Kidney (tissue), 14 donors: ENCODE data around the gene UGT1A9. TPM values are rescaled to one million over a fixed set of nuclear protein-coding genes. Genes with fewer than 3 reads are reported as not detected.
"Not testable (repeated sequence)": the region's sequence is repeated elsewhere in the genome, so short reads cannot be mapped to it uniquely, and the experiment has no call there.

Experiments used
- DNase-seq, 5 donors: peaks; one replicate each; pipeline ENCODE4 v3.0.0-alpha.2; 2013 to 2020
- FAIRE-seq: peaks from 2 replicates; lab custom pipeline; 2012; peaks lifted over from hg19 to GRCh38; lab: Jason Lieb, UNC
- H3K27ac ChIP-seq, 2 donors: one replicate each; pipeline ENCODE4 v1.7.0; 2013; ENCODE audit warnings: low read depth in 2 of 2, low read length in 2 of 2, inconsistent platforms in 1 of 2
- H3K27me3 ChIP-seq: one replicate; pipeline ENCODE4 v1.7.1; 2013; ENCODE audit warnings: low read length, inconsistent platforms; ENCODE audit not compliant: control insufficient read depth, insufficient read depth
- H3K36me3 ChIP-seq, 3 donors: one replicate each; pipeline versions ENCODE4 v1.7.0 to v1.7.1; 2013; ENCODE audit warnings: low read length in 3 of 3, control low read depth in 1 of 3, inconsistent platforms in 1 of 3; ENCODE audit not compliant: insufficient read depth in 3 of 3, control insufficient read depth in 2 of 3
- H3K4me1 ChIP-seq, 3 donors: one replicate each; pipeline versions ENCODE4 v1.7.0 to v1.7.1; 2013; ENCODE audit warnings: low read length in 3 of 3, inconsistent platforms in 1 of 3, low read depth in 1 of 3; ENCODE audit not compliant: control insufficient read depth in 2 of 3, insufficient read depth in 2 of 3
- H3K4me3 ChIP-seq, 3 donors: one replicate each; pipeline versions ENCODE4 v1.7.0 to v1.8.1; 2013; ENCODE audit warnings: low read length in 3 of 3, control low read depth in 1 of 3, inconsistent platforms in 1 of 3
- H3K9ac ChIP-seq, 3 donors: one replicate each; pipeline versions ENCODE4 v1.7.0 to v1.7.1; 2013; ENCODE audit warnings: low read length in 3 of 3, control low read depth in 1 of 3, inconsistent platforms in 1 of 3
- H3K9me3 ChIP-seq, 3 donors: one replicate each; pipeline versions ENCODE4 v1.7.0 to v1.7.1; 2013; ENCODE audit warnings: low read length in 3 of 3, control low read depth in 1 of 3, inconsistent platforms in 1 of 3; ENCODE audit not compliant: control insufficient read depth in 2 of 3, insufficient read depth in 1 of 3
- intact Hi-C: fragments of 100-400 bp; cut with DNase I; formaldehyde crosslinking; loops from one replicate; pipeline ENCODE4 v1.11.1; 2022
- polyA plus RNA-seq: library from polyadenylated mRNA; stranded (reverse); fragments of 350-450 nt; fragmentation: Illumina TruSeq; extraction: RNeasy Lipid Tissue Mini Kit (QIAGEN cat#74804); gene quantifications from one replicate; pipeline ENCODE4 v1.2.3, GENCODE V29; 2014; ENCODE audit warnings: low read depth, low replicate concordance; ENCODE audit not compliant: insufficient read depth
- total RNA-seq: library from RNA; stranded (reverse); fragmentation: NEBNext Ultra II Directional; extraction: Animal tissue kit (Norgen Biotek cat#: 25700); gene quantifications from one replicate; pipeline ENCODE4 v1.2.1, GENCODE V29; 2021
- TF ChIP-seq, protein P1 (sequence below): IDR thresholded peaks from 3 replicates; pipeline ENCODE4 v1.5.1; 2012; ENCODE audit warnings: mild to moderate bottlenecking, moderate library complexity, borderline replicate concordance; ENCODE audit not compliant: insufficient read depth; ENCODE audit errors: extremely low read depth
- donor health status: control.
- donor health status: control.
- donor health status: control.
- donor health status: control.
- donor health status: control.
- donor health status: DM: yes; HTN: yes; CAD: no.
- donor health status: Normal renal cell carcinoma (clear cell type).

UGT1A9 gene
- total and polyA plus RNA-seq, 2 donors from 2014 or later = 1.4 to 414 TPM

GRCh38 chr2:233714121-233714520 lies 42.4 kb downstream of the UGT1A9 start:
- TF ChIP-seq, protein P1, sequence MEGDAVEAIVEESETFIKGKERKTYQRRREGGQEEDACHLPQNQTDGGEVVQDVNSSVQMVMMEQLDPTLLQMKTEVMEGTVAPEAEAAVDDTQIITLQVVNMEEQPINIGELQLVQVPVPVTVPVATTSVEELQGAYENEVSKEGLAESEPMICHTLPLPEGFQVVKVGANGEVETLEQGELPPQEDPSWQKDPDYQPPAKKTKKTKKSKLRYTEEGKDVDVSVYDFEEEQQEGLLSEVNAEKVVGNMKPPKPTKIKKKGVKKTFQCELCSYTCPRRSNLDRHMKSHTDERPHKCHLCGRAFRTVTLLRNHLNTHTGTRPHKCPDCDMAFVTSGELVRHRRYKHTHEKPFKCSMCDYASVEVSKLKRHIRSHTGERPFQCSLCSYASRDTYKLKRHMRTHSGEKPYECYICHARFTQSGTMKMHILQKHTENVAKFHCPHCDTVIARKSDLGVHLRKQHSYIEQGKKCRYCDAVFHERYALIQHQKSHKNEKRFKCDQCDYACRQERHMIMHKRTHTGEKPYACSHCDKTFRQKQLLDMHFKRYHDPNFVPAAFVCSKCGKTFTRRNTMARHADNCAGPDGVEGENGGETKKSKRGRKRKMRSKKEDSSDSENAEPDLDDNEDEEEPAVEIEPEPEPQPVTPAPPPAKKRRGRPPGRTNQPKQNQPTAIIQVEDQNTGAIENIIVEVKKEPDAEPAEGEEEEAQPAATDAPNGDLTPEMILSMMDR = no peak
- H3K27ac ChIP-seq = no peak overlapping the region
- DNase-seq (no peak), FAIRE-seq (no peak)
- H3K9me3 ChIP-seq = no peaks in the 10 kb centered on the region
- no peak overlapping the region for H3K9ac ChIP-seq
- H3K27me3 ChIP-seq = no peaks in the 10 kb centered on the region
- intact Hi-C loops = no loop called here
- no peak overlapping the region for H3K4me3 ChIP-seq
- H3K36me3 ChIP-seq = peaks cover 0 to 9% (median 0%) of the 10 kb centered on the region in 3 donors
- H3K4me1 ChIP-seq = peaks cover 0 to 4% (median 0%) of the 10 kb centered on the region in 3 donors

DNA sequence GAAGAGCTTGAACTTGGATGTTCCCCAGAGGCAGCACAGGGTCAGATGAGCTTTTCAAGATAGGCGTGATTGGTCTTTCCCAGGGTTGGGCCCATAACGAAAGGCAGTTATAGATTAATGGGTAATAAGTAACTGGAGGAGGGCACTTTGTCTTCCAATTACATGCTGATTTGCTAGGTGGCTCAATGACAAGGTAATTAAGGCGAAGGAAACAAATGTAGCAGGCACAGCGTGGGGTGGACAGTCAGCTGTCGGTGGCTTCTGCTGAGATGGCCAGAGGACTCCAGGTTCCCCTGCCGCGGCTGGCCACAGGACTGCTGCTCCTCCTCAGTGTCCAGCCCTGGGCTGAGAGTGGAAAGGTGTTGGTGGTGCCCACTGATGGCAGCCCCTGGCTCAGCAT lies 46.9 kb downstream of the UGT1A9 start, which contains the start of gene UGT1A4:
TSS of gene UGT1A4 (plus strand) at position 185 of the 400 bp plus-strand sequence. CDS start at position 270, 85 bp downstream.
- H3K27ac ChIP-seq = no peak within 1 kb of the TSS
- intact Hi-C loops = no loop called here
- H3K36me3 ChIP-seq = peaks cover 0 to 5% (median 0%) of the 10 kb centered on the region in 3 donors
- H3K9ac ChIP-seq = no peak within 1 kb of the TSS
- DNase-seq (no peak), FAIRE-seq (no peak)
- no peaks in the 10 kb centered on the region for H3K27me3 ChIP-seq
- H3K4me3 ChIP-seq = no peak within 1 kb of the TSS
- no peaks in the 10 kb centered on the region for H3K9me3 ChIP-seq
- TF ChIP-seq, protein P1 = no peak
- no peaks in the 10 kb centered on the region for H3K4me1 ChIP-seq

GRCh38 chr2:233728723-233729301 lies 57.1 kb downstream of the UGT1A9 start, which contains the start of gene UGT1A3:
TSS of gene UGT1A3 (plus strand) at chr2:233729042. CDS start at chr2:233729127, 85 bp downstream.
- no peak within 1 kb of the TSS for H3K27ac ChIP-seq
- H3K36me3 ChIP-seq = no peaks in the 10 kb centered on the region
- H3K9me3 ChIP-seq = no peaks in the 10 kb centered on the region
- no peak within 1 kb of the TSS for H3K4me3 ChIP-seq
- no peaks in the 10 kb centered on the region for H3K4me1 ChIP-seq
- no peaks in the 10 kb centered on the region for H3K27me3 ChIP-seq
- TF ChIP-seq, protein P1 = no peak
- no peak within 1 kb of the TSS for H3K9ac ChIP-seq
- no peak for DNase-seq
- no peak for FAIRE-seq
- intact Hi-C loops = no loop called here

GRCh38 chr2:233736868-233737653 lies 65.4 kb downstream of the UGT1A9 start:
- H3K4me1 ChIP-seq, DNase-seq, H3K36me3 ChIP-seq, H3K9me3 ChIP-seq, H3K27ac ChIP-seq, H3K4me3 ChIP-seq, intact Hi-C loops, H3K9ac ChIP-seq, H3K27me3 ChIP-seq, FAIRE-seq: not testable (repeated sequence)
